NCI-H748 (cell line): Measurements from ENCODE around the gene YY1.
"Not testable (repeated sequence)": the region's sequence is repeated elsewhere in the genome, so short reads cannot be mapped to it uniquely, and the experiment has no call there.

Source experiments
- DNase-seq: peaks from one replicate; lab custom pipeline; 2025; ENCODE audit not compliant: unreplicated experiment; lab: John Stamatoyannopoulos, UW

YY1 gene

GRCh38 chr14:100213956-100214769 lies 24.8 kb upstream of the YY1 start:
- DNase-seq: peak; percentile 98

- no peak for DNase-seq
These were observed 24.2 kb upstream of the YY1 start for GRCh38 chr14:100214770-100215083.

GRCh38 chr14:100215330-100215885 lies 23.5 kb upstream of the YY1 start:
- no peak for DNase-seq

- DNase-seq: no peak
These were observed 19.7 kb upstream of the YY1 start for GRCh38 chr14:100219126-100219785.

GRCh38 chr14:100221533-100222223 lies 17.3 kb upstream of the YY1 start:
- peak; percentile 86 for DNase-seq

- no peak for DNase-seq
These were observed 16.5 kb upstream of the YY1 start for GRCh38 chr14:100222224-100223093.

- DNase-seq: no peak
These were observed 15.4 kb upstream of the YY1 start for GRCh38 chr14:100223332-100224201.

GRCh38 chr14:100224229-100224866 lies 14.6 kb upstream of the YY1 start:
- DNase-seq: no peak

GRCh38 chr14:100225169-100225568 lies 13.8 kb upstream of the YY1 start:
- DNase-seq: no peak

- DNase-seq: no peak
These were observed 8.6 kb upstream of the YY1 start for GRCh38 chr14:100230361-100230760.

- no peak for DNase-seq
These were observed 4.4 kb upstream of the YY1 start for GRCh38 chr14:100234511-100234910.

- not testable (repeated sequence) for DNase-seq
These were observed 2.6 kb upstream of the YY1 start for GRCh38 chr14:100236271-100236818.

GRCh38 chr14:100236881-100237280 lies 2.1 kb upstream of the YY1 start:
- no peak for DNase-seq

- DNase-seq: peak; percentile 80
These were observed 1.1 kb upstream of the YY1 start for GRCh38 chr14:100237735-100238418.

- DNase-seq: no peak
These were observed 381 bp downstream of the YY1 start for GRCh38 chr14:100239211-100239839.

- peak; percentile 91 for DNase-seq
These were observed 1.1 kb downstream of the YY1 start for GRCh38 chr14:100239840-100240667.

GRCh38 chr14:100240668-100241032 lies 1.7 kb downstream of the YY1 start:
- no peak for DNase-seq
